Activated naive CD8-positive, alpha-beta T cell treated with anti-CD3 and anti-CD28 coated beads for 36 hours (primary cell): ENCODE data around the gene YTHDF2. TPM values are rescaled to one million over a fixed set of nuclear protein-coding genes. Genes with fewer than 3 reads are reported as not detected.
A peak's percentile ranks its signal among the peaks of the same experiment; 100 is the strongest.
"Not testable (repeated sequence)": the region's sequence is repeated elsewhere in the genome, so short reads cannot be mapped to it uniquely, and the experiment has no call there.

Experiments used
- DNase-seq: peaks from one replicate; pipeline ENCODE4 v3.0.0; 2021
- H3K27ac Mint-ChIP-seq: one replicate; pipeline ENCODE4 v1.8.0; 2022; ENCODE audit warnings: mild to moderate bottlenecking, moderate library complexity, mixed read lengths
- H3K27me3 Mint-ChIP-seq: one replicate; pipeline ENCODE4 v1.8.0; 2022; ENCODE audit warnings: mild to moderate bottlenecking, mixed read lengths
- H3K36me3 Mint-ChIP-seq: one replicate; pipeline ENCODE4 v1.8.0; 2021; ENCODE audit warnings: mild to moderate bottlenecking, mixed read lengths
- H3K4me1 Mint-ChIP-seq: one replicate; pipeline ENCODE4 v1.8.0; 2021; ENCODE audit warnings: mixed read lengths
- H3K4me3 Mint-ChIP-seq: one replicate; pipeline ENCODE4 v1.8.0; 2022; ENCODE audit warnings: mild to moderate bottlenecking, moderate library complexity, mixed read lengths
- H3K9me3 Mint-ChIP-seq: one replicate; pipeline ENCODE4 v1.8.0; 2022; ENCODE audit warnings: mixed read lengths
- total RNA-seq, 2 experiments: library from RNA; stranded (reverse); gene quantifications; one replicate each; pipeline ENCODE4 v1.2.3, GENCODE V29; 2021

The YTHDF2 gene
- total RNA-seq, 2 experiments from 2014 or later, result 104 to 107 TPM

DNA sequence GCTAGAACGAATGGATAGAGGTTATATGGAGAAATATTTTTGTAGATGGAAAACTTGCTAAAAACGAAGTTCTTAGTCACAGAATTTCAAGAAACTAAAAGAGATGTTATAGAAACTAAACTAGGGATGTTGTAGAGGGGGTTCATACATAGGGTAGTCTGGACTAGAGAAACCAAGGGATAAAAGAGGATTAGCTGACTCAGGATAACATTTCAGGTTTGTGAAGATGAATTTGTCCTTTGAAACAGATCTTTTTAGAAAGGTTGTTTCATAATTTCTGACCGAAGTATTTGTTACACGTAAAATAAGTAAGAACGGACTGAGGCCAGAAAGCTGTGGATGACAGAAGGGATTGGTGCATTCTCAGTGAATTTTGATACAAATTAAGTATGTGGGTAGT lies 13.6 kb downstream of the YTHDF2 start:
- Mint-ChIP-seq H3K4me1 (peaks cover 51% of the 10 kb centered on the region), H3K4me3 (no peak overlapping the region), H3K9me3 (no peaks in the 10 kb centered on the region), H3K27ac (peak overlapping the region; percentile 60), H3K36me3 (peaks cover 54% of the 10 kb centered on the region), H3K27me3 (no peaks in the 10 kb centered on the region)
- DNase-seq, result no peak

DNA sequence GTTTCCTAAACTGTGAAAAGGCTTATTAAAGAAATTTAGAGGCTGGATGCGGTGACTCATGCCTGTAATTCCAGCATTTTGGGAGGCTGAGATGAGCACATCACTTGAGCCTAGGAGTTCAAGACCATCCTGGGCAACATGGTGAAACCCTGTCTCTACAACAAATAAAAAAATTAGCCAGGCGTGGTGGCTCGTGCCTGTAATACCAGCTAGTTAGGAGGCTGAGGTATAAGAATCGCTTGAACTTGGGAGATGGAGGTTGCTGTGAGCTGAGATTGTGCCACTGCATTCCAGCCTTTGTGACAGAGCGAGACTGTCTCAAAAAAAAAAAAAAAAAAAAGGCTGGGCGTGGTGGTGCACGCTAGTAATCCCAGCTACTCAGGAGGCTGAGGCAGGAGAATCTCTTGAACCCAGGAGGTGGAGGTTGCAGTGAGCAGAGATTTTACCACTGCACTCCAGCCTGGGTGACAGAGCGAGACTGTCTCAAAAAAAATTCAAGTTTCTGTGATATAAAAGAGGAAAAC lies 14.1 kb downstream of the YTHDF2 start:
- peaks cover 50% of the 10 kb centered on the region for H3K36me3 Mint-ChIP-seq
- peaks cover 50% of the 10 kb centered on the region for H3K4me1 Mint-ChIP-seq
- not testable (repeated sequence) for H3K27ac Mint-ChIP-seq, H3K27me3 Mint-ChIP-seq, H3K4me3 Mint-ChIP-seq, DNase-seq, H3K9me3 Mint-ChIP-seq

DNA sequence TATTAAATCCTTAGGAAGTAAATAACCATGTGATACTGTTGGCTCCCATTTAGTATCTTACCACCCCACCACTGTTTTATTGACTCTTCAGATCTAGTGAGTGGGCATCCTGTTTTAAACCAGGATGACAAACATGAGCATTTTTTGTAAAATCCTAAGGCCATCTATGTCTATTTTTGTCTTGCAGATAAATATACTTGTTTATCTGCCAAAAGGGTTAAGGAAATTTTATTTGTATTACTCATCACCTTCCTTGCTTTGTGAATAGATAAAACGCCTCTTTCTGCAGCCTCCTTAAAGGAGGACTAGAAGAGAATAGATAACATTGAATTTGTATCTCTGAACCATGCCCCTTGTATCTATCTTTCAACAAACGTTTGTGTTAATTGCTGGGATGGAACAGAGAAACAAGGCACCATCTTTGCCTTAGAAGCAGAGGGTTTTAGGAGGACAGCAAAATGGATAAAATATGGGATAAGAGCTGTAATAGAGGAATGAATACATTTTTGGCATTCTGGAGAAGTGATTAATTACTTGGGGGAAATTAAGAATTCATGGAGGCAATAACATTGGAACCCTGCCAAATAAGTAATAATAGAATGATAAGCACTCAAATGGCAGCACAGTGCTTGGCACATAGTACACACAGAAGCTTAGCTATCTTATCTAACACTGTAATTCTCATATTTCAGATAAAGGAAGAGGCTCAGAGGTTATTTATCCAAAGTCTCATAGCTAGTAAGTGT lies 14.7 kb downstream of the YTHDF2 start:
- DNase-seq, result no peak
- H3K27ac Mint-ChIP-seq, result no peak overlapping the region
- peaks cover 46% of the 10 kb centered on the region for H3K4me1 Mint-ChIP-seq
- no peaks in the 10 kb centered on the region for H3K27me3 Mint-ChIP-seq
- no peak overlapping the region for H3K4me3 Mint-ChIP-seq
- H3K36me3 Mint-ChIP-seq, result peaks cover 46% of the 10 kb centered on the region
- no peaks in the 10 kb centered on the region for H3K9me3 Mint-ChIP-seq

DNA sequence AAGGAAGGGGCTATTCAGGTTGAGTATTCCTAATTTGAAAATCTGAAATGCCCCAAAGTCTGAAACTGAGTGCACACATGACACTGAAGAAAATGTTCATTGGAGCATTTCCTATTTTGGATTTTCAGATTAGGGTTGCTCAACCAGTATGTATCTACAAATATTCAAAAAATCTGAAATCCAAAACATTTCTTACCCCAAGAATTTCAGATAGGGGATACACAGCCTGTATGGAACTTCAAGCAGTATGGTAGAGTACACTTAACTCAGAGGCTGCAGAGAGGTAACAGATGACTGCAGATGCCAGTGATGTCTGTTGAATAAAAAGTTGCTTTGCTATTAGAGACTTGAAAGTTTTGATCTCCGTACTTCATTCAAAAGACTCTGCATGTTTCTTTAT lies 19.0 kb downstream of the YTHDF2 start:
- Mint-ChIP-seq H3K36me3 (peaks cover 36% of the 10 kb centered on the region), H3K27me3 (no peaks in the 10 kb centered on the region), H3K4me1 (peaks cover 35% of the 10 kb centered on the region), H3K4me3 (no peak overlapping the region), H3K27ac (no peak overlapping the region), H3K9me3 (no peaks in the 10 kb centered on the region)
- no peak for DNase-seq

DNA sequence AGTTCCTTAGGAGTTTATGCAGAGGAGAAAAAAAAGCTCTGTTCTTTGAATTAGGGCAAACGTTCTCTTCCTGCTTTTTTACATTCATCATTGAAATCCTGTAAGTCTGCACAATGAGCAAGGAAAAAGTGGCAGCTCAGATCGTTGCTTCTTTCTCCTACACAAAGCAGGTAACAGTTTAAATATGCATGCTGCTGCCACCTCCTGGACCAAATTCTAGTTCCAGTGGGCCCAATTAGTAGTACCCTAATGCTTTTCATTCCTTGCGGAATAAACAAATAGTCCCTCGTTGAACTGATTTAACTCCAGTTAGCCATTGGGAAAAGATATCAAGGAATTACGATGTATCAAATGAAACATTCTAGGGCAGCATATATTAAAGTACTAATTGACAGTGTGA lies 20.1 kb downstream of the YTHDF2 start:
- Mint-ChIP-seq H3K4me1 (peaks cover 30% of the 10 kb centered on the region), H3K4me3 (no peak overlapping the region), H3K27me3 (no peaks in the 10 kb centered on the region), H3K27ac (no peak overlapping the region), H3K9me3 (no peaks in the 10 kb centered on the region), H3K36me3 (peaks cover 30% of the 10 kb centered on the region)
- DNase-seq, result no peak

- Mint-ChIP-seq H3K36me3 (peaks cover 25% of the 10 kb centered on the region), H3K9me3 (no peaks in the 10 kb centered on the region), H3K4me1 (peaks cover 25% of the 10 kb centered on the region), H3K4me3 (no peak overlapping the region), H3K27me3 (no peaks in the 10 kb centered on the region), H3K27ac (peak overlapping the region; percentile 49)
- no peak for DNase-seq
Measured at GRCh38 chr1:28758420-28758819, 21.7 kb downstream of the YTHDF2 start.

GRCh38 chr1:28759257-28759656 lies 22.5 kb downstream of the YTHDF2 start:
- peaks cover 21% of the 10 kb centered on the region for H3K36me3 Mint-ChIP-seq
- no peak for DNase-seq
- H3K4me3 Mint-ChIP-seq, result no peak overlapping the region
- H3K27me3 Mint-ChIP-seq, result no peaks in the 10 kb centered on the region
- H3K9me3 Mint-ChIP-seq, result no peaks in the 10 kb centered on the region
- peaks cover 19% of the 10 kb centered on the region for H3K4me1 Mint-ChIP-seq
- no peak overlapping the region for H3K27ac Mint-ChIP-seq

DNA sequence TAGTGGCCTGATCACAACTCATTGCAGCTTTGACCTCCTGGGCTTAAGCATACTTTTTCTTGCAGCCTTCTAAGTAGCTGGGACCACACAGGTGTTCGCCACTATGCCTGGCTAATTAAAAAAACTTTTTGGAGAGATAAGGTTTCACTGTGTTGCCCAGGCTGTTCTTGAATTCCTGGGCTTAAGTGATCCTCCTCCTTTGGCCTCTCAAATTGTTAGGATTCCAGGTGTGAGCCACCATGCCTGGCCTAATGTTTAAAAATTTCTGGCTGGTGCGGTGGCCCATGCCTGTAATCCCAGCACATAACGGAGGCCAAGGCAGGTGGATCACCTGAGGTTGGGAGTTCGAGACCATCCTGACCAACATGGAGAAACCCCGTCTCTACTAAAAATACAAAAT lies 24.4 kb downstream of the YTHDF2 start:
- Mint-ChIP-seq H3K27ac (no peak overlapping the region), H3K4me1 (peaks cover 29% of the 10 kb centered on the region), H3K36me3 (peaks cover 29% of the 10 kb centered on the region), H3K4me3 (no peak overlapping the region), H3K27me3 (no peaks in the 10 kb centered on the region), H3K9me3 (no peaks in the 10 kb centered on the region)
- no peak for DNase-seq

DNA sequence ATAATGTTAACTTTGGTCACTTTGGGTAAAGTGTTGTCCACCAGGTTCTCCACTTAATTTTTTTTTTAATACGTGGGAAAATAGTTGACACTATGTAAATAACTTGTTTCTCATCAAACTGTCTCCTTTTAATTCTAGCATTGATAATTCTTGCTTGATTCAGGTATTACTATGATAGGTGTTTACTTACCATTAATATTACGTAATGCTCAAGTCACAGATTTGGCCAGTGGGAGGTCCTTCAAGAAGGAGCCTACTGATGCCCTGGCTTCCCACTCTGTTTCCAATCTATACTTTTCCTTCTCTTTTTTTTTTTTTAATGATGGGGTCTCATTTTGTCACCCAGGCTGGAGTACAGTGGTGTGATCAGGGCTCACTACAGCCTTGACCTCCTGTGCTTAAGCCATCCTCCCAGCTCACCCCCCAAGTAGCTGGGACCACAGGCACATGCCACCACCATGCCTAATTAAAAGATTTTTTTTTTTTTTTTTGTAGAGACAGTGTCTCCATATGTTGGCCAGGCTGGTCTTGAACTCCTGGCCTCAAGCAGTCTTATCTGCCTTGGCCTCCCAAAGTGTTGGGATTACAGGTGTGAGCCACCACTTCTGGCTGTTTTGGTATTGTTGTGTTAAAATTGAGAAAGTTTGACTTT lies 29.9 kb downstream of the YTHDF2 start:
- peaks cover 12% of the 10 kb centered on the region for H3K4me1 Mint-ChIP-seq
- H3K9me3 Mint-ChIP-seq, result no peaks in the 10 kb centered on the region
- H3K4me3 Mint-ChIP-seq, result no peak overlapping the region
- H3K36me3 Mint-ChIP-seq, result peaks cover 22% of the 10 kb centered on the region
- no peak for DNase-seq
- no peaks in the 10 kb centered on the region for H3K27me3 Mint-ChIP-seq
- H3K27ac Mint-ChIP-seq, result no peak overlapping the region

GRCh38 chr1:28770601-28771165 lies 33.9 kb downstream of the YTHDF2 start:
- Mint-ChIP-seq H3K36me3 (peaks cover 19% of the 10 kb centered on the region), H3K4me3 (no peak overlapping the region), H3K4me1 (peaks cover 11% of the 10 kb centered on the region), H3K9me3 (no peaks in the 10 kb centered on the region), H3K27ac (peak overlapping the region; percentile 57), H3K27me3 (no peaks in the 10 kb centered on the region)
- no peak for DNase-seq

DNA sequence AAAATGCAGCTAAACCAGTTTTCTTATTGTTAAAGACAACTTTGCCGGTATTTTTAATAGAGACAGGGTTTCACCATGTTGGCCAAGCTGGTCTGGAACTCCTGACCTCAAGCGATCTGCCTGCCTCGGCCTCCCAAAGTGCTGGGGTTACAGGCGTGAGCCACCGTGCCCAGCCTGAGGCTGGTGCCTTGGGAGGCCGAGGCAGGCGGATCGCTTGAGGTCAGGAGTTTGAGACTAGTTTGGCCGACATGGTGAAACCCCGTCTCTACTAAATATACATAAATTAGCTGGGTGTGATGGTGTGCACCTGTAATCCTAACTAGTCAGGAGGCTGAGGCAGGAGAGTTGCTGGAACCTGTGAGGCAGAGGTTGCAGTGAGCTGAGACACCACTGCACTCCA lies 35.2 kb downstream of the YTHDF2 start:
- H3K27me3 Mint-ChIP-seq, H3K4me3 Mint-ChIP-seq, H3K9me3 Mint-ChIP-seq, DNase-seq, H3K4me1 Mint-ChIP-seq, H3K27ac Mint-ChIP-seq: not testable (repeated sequence)
- peaks cover 15% of the 10 kb centered on the region for H3K36me3 Mint-ChIP-seq

GRCh38 chr1:28773105-28773504 lies 36.4 kb downstream of the YTHDF2 start:
- Mint-ChIP-seq H3K4me1 (peaks cover 7% of the 10 kb centered on the region), H3K9me3 (no peaks in the 10 kb centered on the region), H3K27me3 (no peaks in the 10 kb centered on the region), H3K4me3 (no peak overlapping the region), H3K36me3 (peaks cover 15% of the 10 kb centered on the region), H3K27ac (no peak overlapping the region)
- DNase-seq, result no peak

- Mint-ChIP-seq H3K4me1 (peaks cover 7% of the 10 kb centered on the region), H3K36me3 (peaks cover 3% of the 10 kb centered on the region), H3K4me3 (peak overlapping the region; percentile 61), H3K9me3 (no peaks in the 10 kb centered on the region), H3K27me3 (no peaks in the 10 kb centered on the region), H3K27ac (no peak overlapping the region)
- DNase-seq, result peak; percentile 72
Measured at GRCh38 chr1:28775121-28775942, 38.6 kb downstream of the YTHDF2 start.

GRCh38 chr1:28776341-28776740 lies 39.6 kb downstream of the YTHDF2 start:
- H3K27ac Mint-ChIP-seq, result no peak overlapping the region
- DNase-seq, result no peak
- H3K36me3 Mint-ChIP-seq, result peaks cover 3% of the 10 kb centered on the region
- no peaks in the 10 kb centered on the region for H3K9me3 Mint-ChIP-seq
- no peaks in the 10 kb centered on the region for H3K27me3 Mint-ChIP-seq
- no peak overlapping the region for H3K4me3 Mint-ChIP-seq
- peaks cover 7% of the 10 kb centered on the region for H3K4me1 Mint-ChIP-seq

- Mint-ChIP-seq H3K36me3 (peaks cover 3% of the 10 kb centered on the region), H3K27ac (no peak overlapping the region), H3K9me3 (no peaks in the 10 kb centered on the region), H3K27me3 (no peaks in the 10 kb centered on the region), H3K4me3 (no peak overlapping the region), H3K4me1 (peaks cover 7% of the 10 kb centered on the region)
- DNase-seq, result no peak
Measured at GRCh38 chr1:28778021-28778420, 41.3 kb downstream of the YTHDF2 start.
